ENCODE results near the gene COX19.

The COX19 gene

GRCh38 chr7:985127-985416 is 9.7 kb upstream of the COX19 start:
- no peaks in the 10 kb centered on the region for H3K9me3 ChIP-seq (ENCODE audit: control insufficient read depth in 2 of 2, low read length in 2 of 2)
- no peak overlapping the region for H3K4me3 ChIP-seq (ENCODE audit: low read length in 2 of 2)
- H3K27me3 ChIP-seq (ENCODE audit: control insufficient read depth in 2 of 2, insufficient read depth in 2 of 2, low read length in 2 of 2): no peaks in the 10 kb centered on the region
- H3K9ac ChIP-seq (ENCODE audit: low read depth in 1 of 2, low read length in 2 of 2): no peak overlapping the region
- H3K4me1 ChIP-seq (ENCODE audit: control insufficient read depth in 2 of 2, insufficient read depth in 2 of 2, low read length in 2 of 2): peaks cover 7 to 14% of the 10 kb centered on the region in 2 donors
- H3K36me3 ChIP-seq (ENCODE audit: control insufficient read depth in 2 of 2, insufficient read depth in 2 of 2, low read length in 2 of 2): no peaks in the 10 kb centered on the region
- H3K27ac ChIP-seq (ENCODE audit: low read depth in 2 of 2, low read length in 2 of 2): no peak overlapping the region

- Histone ChIP-seq H3K9me3 (ENCODE audit: control insufficient read depth in 2 of 2, low read length in 2 of 2) (no peaks in the 10 kb centered on the region), H3K36me3 (ENCODE audit: control insufficient read depth in 2 of 2, insufficient read depth in 2 of 2, low read length in 2 of 2) (no peaks in the 10 kb centered on the region), H3K4me1 (ENCODE audit: control insufficient read depth in 2 of 2, insufficient read depth in 2 of 2, low read length in 2 of 2) (peaks cover 7 to 14% of the 10 kb centered on the region in 2 donors), H3K9ac (ENCODE audit: low read depth in 1 of 2, low read length in 2 of 2) (no peak overlapping the region), H3K27ac (ENCODE audit: low read depth in 2 of 2, low read length in 2 of 2) (no peak overlapping the region), H3K27me3 (ENCODE audit: control insufficient read depth in 2 of 2, insufficient read depth in 2 of 2, low read length in 2 of 2) (no peaks in the 10 kb centered on the region), H3K4me3 (ENCODE audit: low read length in 2 of 2) (no peak overlapping the region)
These were observed 9.2 kb upstream of the COX19 start for GRCh38 chr7:984361-985126.

GRCh38 chr7:983616-984071 is 8.3 kb upstream of the COX19 start:
- peaks cover 8 to 16% of the 10 kb centered on the region in 2 donors for H3K4me1 ChIP-seq (ENCODE audit: control insufficient read depth in 2 of 2, insufficient read depth in 2 of 2, low read length in 2 of 2)
- no peaks in the 10 kb centered on the region for H3K27me3 ChIP-seq (ENCODE audit: control insufficient read depth in 2 of 2, insufficient read depth in 2 of 2, low read length in 2 of 2)
- no peaks in the 10 kb centered on the region for H3K36me3 ChIP-seq (ENCODE audit: control insufficient read depth in 2 of 2, insufficient read depth in 2 of 2, low read length in 2 of 2)
- H3K9me3 ChIP-seq (ENCODE audit: control insufficient read depth in 2 of 2, low read length in 2 of 2): no peaks in the 10 kb centered on the region
- H3K4me3 ChIP-seq (ENCODE audit: low read length in 2 of 2): no peak overlapping the region
- H3K9ac ChIP-seq (ENCODE audit: low read depth in 1 of 2, low read length in 2 of 2): no peak overlapping the region
- H3K27ac ChIP-seq (ENCODE audit: low read depth in 2 of 2, low read length in 2 of 2): no peak overlapping the region

GRCh38 chr7:983004-983615 is 7.8 kb upstream of the COX19 start, which contains the start of gene CYP2W1:
Gene CYP2W1, plus strand, starts transcription at chr7:983181. Its CDS starts 31 bp downstream, at chr7:983212.
- Histone ChIP-seq H3K36me3 (ENCODE audit: control insufficient read depth in 2 of 2, insufficient read depth in 2 of 2, low read length in 2 of 2) (no peaks in the 10 kb centered on the region), H3K4me3 (ENCODE audit: low read length in 2 of 2) (no peak within 1 kb of the TSS), H3K27me3 (ENCODE audit: control insufficient read depth in 2 of 2, insufficient read depth in 2 of 2, low read length in 2 of 2) (no peaks in the 10 kb centered on the region), H3K9me3 (ENCODE audit: control insufficient read depth in 2 of 2, low read length in 2 of 2) (no peaks in the 10 kb centered on the region), H3K9ac (ENCODE audit: low read depth in 1 of 2, low read length in 2 of 2) (peak within 1 kb of the TSS in 1 of 2 donors; percentile 25), H3K27ac (ENCODE audit: low read depth in 2 of 2, low read length in 2 of 2) (peak within 1 kb of the TSS in 1 of 2 donors; percentile 47), H3K4me1 (ENCODE audit: control insufficient read depth in 2 of 2, insufficient read depth in 2 of 2, low read length in 2 of 2) (peaks cover 14 to 17% of the 10 kb centered on the region in 2 donors)

GRCh38 chr7:982511-983003 is 7.2 kb upstream of the COX19 start:
- H3K9ac ChIP-seq (ENCODE audit: low read depth in 1 of 2, low read length in 2 of 2): no peak overlapping the region
- no peaks in the 10 kb centered on the region for H3K9me3 ChIP-seq (ENCODE audit: control insufficient read depth in 2 of 2, low read length in 2 of 2)
- H3K27ac ChIP-seq (ENCODE audit: low read depth in 2 of 2, low read length in 2 of 2): peak overlapping the region in 1 of 2 donors; percentile 47
- H3K36me3 ChIP-seq (ENCODE audit: control insufficient read depth in 2 of 2, insufficient read depth in 2 of 2, low read length in 2 of 2): no peaks in the 10 kb centered on the region
- H3K4me3 ChIP-seq (ENCODE audit: low read length in 2 of 2): no peak overlapping the region
- H3K27me3 ChIP-seq (ENCODE audit: control insufficient read depth in 2 of 2, insufficient read depth in 2 of 2, low read length in 2 of 2): no peaks in the 10 kb centered on the region
- peaks cover 19% of the 10 kb centered on the region in 2 donors for H3K4me1 ChIP-seq (ENCODE audit: control insufficient read depth in 2 of 2, insufficient read depth in 2 of 2, low read length in 2 of 2)

GRCh38 chr7:981793-982510 is 6.6 kb upstream of the COX19 start:
- Histone ChIP-seq H3K36me3 (ENCODE audit: control insufficient read depth in 2 of 2, insufficient read depth in 2 of 2, low read length in 2 of 2) (no peaks in the 10 kb centered on the region), H3K9me3 (ENCODE audit: control insufficient read depth in 2 of 2, low read length in 2 of 2) (no peaks in the 10 kb centered on the region), H3K4me3 (ENCODE audit: low read length in 2 of 2) (no peak overlapping the region), H3K27me3 (ENCODE audit: control insufficient read depth in 2 of 2, insufficient read depth in 2 of 2, low read length in 2 of 2) (no peaks in the 10 kb centered on the region), H3K27ac (ENCODE audit: low read depth in 2 of 2, low read length in 2 of 2) (peak overlapping the region in 1 of 2 donors; percentile 47), H3K4me1 (ENCODE audit: control insufficient read depth in 2 of 2, insufficient read depth in 2 of 2, low read length in 2 of 2) (peaks cover 25% of the 10 kb centered on the region in 2 donors), H3K9ac (ENCODE audit: low read depth in 1 of 2, low read length in 2 of 2) (peak overlapping the region in 1 of 2 donors; percentile 25)

GRCh38 chr7:979886-980571 is 4.7 kb upstream of the COX19 start:
- Histone ChIP-seq H3K36me3 (ENCODE audit: control insufficient read depth in 2 of 2, insufficient read depth in 2 of 2, low read length in 2 of 2) (no peaks in the 10 kb centered on the region), H3K9ac (ENCODE audit: low read depth in 1 of 2, low read length in 2 of 2) (no peak overlapping the region), H3K4me3 (ENCODE audit: low read length in 2 of 2) (no peak overlapping the region), H3K27me3 (ENCODE audit: control insufficient read depth in 2 of 2, insufficient read depth in 2 of 2, low read length in 2 of 2) (no peaks in the 10 kb centered on the region), H3K9me3 (ENCODE audit: control insufficient read depth in 2 of 2, low read length in 2 of 2) (no peaks in the 10 kb centered on the region), H3K4me1 (ENCODE audit: control insufficient read depth in 2 of 2, insufficient read depth in 2 of 2, low read length in 2 of 2) (peaks cover 39% of the 10 kb centered on the region in 2 donors), H3K27ac (ENCODE audit: low read depth in 2 of 2, low read length in 2 of 2) (no peak overlapping the region)

GRCh38 chr7:979151-979550 is 3.8 kb upstream of the COX19 start:
- peaks cover 41 to 42% of the 10 kb centered on the region in 2 donors for H3K4me1 ChIP-seq (ENCODE audit: control insufficient read depth in 2 of 2, insufficient read depth in 2 of 2, low read length in 2 of 2)
- no peaks in the 10 kb centered on the region for H3K27me3 ChIP-seq (ENCODE audit: control insufficient read depth in 2 of 2, insufficient read depth in 2 of 2, low read length in 2 of 2)
- no peaks in the 10 kb centered on the region for H3K9me3 ChIP-seq (ENCODE audit: control insufficient read depth in 2 of 2, low read length in 2 of 2)
- no peaks in the 10 kb centered on the region for H3K36me3 ChIP-seq (ENCODE audit: control insufficient read depth in 2 of 2, insufficient read depth in 2 of 2, low read length in 2 of 2)
- H3K27ac ChIP-seq (ENCODE audit: low read depth in 2 of 2, low read length in 2 of 2): no peak overlapping the region
- H3K4me3 ChIP-seq (ENCODE audit: low read length in 2 of 2): no peak overlapping the region
- H3K9ac ChIP-seq (ENCODE audit: low read depth in 1 of 2, low read length in 2 of 2): no peak overlapping the region

- no peaks in the 10 kb centered on the region for H3K36me3 ChIP-seq (ENCODE audit: control insufficient read depth in 2 of 2, insufficient read depth in 2 of 2, low read length in 2 of 2)
- peaks cover 43 to 45% of the 10 kb centered on the region in 2 donors for H3K4me1 ChIP-seq (ENCODE audit: control insufficient read depth in 2 of 2, insufficient read depth in 2 of 2, low read length in 2 of 2)
- no peaks in the 10 kb centered on the region for H3K27me3 ChIP-seq (ENCODE audit: control insufficient read depth in 2 of 2, insufficient read depth in 2 of 2, low read length in 2 of 2)
- no peaks in the 10 kb centered on the region for H3K9me3 ChIP-seq (ENCODE audit: control insufficient read depth in 2 of 2, low read length in 2 of 2)
- peak overlapping the region; percentile 96 to 97 for H3K27ac ChIP-seq (ENCODE audit: low read depth in 2 of 2, low read length in 2 of 2)
- no peak overlapping the region for H3K4me3 ChIP-seq (ENCODE audit: low read length in 2 of 2)
- H3K9ac ChIP-seq (ENCODE audit: low read depth in 1 of 2, low read length in 2 of 2): peak overlapping the region; percentile 32 to 66
These were observed 3.2 kb upstream of the COX19 start for GRCh38 chr7:978416-979091.

Data from mucosa of rectum (tissue), 2 donors.